ENCODE results near the gene PLAGL1.
A peak's percentile ranks its signal among the peaks of the same experiment; 100 is the strongest.

- TF ChIP-seq CTCF (IDR thresholded peaks at IDR 0.05): peak in 1 of 4 donors; percentile 10
- no peak for TF ChIP-seq POLR2A (IDR thresholded peaks at IDR 0.05)
Observed at GRCh38 chr6:143961886-143962878, 45.9 kb downstream of the PLAGL1 start.
